HG03378 (cell line): ENCODE data around the gene FLOT2.
"Not testable (repeated sequence)": the region's sequence is repeated elsewhere in the genome, so short reads cannot be mapped to it uniquely, and the experiment has no call there.

ENCODE experiments used
- ATAC-seq: cut with Tn5 transposase; IDR thresholded peaks from one replicate; pipeline ENCODE4 v1.9.1; 2021; ENCODE audit warnings: mild to moderate bottlenecking, moderate library complexity; ENCODE audit not compliant: unreplicated experiment

FLOT2 gene

DNA sequence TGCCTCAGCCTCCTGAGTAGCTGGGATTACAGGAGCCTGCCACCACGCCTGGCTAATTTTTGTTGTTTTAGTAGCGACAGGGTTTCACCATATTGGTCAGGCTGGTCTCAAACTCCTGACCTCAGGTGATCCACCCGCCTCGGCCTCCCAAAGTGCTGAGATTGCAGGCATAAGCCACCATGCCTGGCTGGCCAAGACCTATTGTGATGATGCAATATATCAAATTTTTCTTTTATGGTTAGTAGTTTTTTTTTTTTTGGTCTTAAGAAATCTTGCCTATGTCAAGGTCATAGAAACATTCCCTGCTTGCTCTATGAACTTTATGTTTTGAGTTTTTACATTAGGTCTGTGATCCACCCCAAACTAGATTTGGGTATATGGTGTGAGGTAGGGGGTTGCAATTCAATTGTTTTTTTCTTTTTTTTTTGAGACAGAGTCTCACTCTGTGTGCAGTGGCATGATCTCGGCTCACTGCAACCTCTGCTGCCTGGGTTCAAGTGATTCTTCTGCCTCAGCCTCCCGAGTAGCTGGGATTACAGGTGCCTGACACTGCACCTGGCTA lies 20.3 kb downstream of the FLOT2 start:
- not testable (repeated sequence) for ATAC-seq

- ATAC-seq = no peak
These were observed 21.5 kb downstream of the FLOT2 start for GRCh38 chr17:28875848-28876550.

DNA sequence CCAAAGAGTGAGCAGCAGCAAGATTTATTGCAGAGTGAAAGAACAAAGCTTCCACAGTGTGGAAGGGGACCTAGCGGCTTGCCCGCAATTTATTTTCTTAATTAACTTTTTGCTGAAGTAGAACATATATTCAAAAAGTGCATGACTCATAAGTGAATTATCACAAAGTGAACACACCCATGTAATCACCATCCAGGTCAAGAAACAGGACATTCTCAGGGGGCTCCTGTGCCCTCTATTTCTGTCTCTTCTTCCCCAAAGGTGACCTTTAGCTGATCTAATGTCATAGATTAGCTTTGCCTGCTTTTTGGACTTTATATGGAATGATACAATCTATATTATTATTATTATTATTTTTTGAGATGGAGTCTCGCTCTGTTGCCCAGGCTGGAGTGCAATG lies 22.8 kb downstream of the FLOT2 start:
- no peak for ATAC-seq

DNA sequence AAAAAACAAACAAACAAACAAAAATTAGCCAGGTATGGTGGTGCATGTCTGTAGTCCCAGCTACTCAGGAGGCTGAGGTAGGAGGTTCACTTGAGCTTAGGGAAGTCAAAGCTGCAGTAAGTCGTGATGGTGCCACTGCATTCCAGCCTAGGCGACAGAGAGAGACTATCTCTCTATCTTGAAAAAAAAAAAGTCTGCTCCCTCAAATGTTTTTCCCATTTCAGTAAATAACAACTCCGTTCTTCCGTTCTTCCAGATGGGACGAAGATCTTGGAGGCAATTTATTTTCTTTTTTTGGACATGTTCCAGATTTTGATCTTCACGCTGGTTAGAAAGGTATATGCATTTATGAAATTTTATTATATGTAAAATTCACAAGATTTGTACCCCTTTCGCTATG lies 23.7 kb downstream of the FLOT2 start:
- ATAC-seq = no peak

- ATAC-seq = peak; percentile 84
These were observed 26.4 kb downstream of the FLOT2 start for GRCh38 chr17:28871056-28871579.

DNA sequence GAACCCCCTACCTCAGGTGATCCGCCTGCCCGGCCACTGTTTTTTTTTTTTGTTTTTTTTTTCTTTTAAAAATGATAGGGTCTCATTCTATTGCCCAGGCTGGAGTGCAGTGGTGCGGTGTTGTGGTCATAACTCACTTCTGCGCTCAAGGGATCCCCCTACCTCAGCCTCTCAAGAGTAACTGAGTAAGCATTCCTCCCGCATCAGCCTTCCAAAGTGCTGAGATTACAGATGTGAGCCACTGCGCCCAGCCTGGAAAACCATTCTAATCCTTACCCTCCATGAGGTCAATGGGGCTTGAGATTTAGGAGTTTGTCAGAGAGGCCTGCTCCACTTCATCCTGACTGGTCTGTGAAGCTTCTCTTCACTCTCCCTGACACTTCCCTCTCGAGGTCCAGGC lies 30.3 kb downstream of the FLOT2 start:
- ATAC-seq = no peak

DNA sequence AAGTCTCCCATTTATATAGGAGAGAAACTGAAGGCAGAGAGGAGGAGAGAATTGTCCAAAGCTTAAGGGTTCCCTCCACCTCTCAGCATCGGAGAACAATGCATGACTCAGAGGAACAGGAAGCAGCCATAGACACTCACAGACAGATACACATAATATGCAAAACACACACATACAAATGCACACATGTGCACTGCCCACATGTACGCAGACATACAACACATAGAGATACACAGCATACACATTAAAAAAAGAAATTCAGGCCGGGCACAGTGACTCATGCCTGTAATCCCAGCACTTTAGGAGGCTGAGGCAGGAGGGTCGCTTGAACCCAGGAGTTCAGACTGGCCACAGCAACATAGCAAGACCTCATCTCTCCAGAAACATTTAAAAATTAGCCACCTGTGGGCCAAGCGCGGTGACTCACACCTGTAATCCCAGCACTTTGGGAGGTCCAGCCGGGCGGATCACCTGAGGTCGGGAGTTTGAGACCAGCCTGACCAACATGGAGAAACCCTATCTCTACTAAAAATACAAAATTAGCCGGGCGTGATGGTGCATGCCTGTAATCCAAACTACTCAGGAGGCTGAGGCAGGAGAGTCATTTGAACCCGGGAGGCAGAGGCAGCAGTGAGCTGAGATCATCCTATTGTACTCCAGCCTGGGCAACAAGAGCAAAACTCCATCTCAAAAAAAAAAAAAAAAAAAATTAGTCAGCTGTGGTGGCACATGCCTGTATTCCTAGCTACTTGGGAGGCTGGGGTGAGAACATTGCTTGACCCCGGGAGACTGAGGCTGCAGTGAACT lies 31.4 kb downstream of the FLOT2 start:
- no peak for ATAC-seq

DNA sequence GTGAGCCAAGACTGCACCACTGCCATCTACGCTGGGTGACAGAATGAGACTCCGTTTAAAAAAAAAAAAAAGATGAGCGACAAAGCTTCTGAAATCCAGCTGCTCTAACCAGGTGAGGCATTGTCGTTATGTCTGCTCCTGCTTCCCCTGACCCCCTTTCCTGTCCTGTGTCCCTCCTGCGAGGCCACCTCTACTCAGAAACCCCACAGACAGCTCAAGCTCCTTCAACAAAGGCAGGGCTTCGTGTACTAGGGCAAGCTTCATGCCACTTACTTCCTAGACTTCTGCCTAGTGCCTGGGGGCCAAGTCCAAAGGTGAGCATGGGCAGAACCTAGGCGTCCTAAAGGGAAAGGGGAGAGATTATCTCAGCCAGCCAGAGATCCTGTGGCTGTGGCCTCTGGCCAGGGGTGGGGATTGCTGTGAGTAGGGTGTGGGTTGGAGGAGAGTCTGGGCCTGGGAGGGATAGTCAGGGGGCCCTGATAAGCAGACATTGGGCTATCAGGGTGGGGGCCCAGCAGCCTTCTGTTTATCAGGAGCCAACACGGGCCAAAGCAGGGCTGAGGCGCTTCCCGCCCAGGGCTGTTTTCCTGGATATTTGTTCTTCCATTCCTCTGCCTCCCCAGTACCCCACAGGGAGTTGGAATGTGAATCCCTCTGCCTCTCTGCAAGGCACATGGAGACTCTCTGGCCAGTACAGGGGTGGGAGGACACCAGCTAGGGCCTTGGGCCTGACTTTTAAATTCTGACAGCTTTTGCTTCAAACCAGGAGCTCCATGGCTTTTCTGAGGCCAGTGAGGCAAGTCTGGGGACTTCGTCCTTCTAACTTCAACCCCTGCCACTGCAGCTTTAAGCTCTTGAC lies 32.3 kb downstream of the FLOT2 start:
- no peak for ATAC-seq

DNA sequence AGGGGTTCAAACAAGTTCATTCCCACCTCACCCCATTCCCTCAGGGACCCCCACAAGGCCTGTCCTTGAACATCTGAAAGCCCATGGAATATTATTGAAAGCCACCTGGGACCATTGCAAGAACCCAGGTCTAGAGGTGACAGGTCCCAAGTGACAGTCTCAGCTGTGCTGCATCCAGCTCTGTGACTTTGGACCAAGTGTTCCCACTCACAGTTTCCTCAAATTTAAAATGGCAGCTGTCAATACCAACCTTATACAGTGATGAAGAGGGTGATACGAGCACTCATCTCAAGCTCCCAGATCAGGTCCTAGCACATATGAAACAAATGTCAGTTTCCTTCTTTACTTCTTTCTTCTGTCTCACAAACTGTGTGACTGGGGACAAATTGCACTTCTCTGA lies 33.6 kb downstream of the FLOT2 start:
- ATAC-seq = no peak

GRCh38 chr17:28862561-28862960 lies 35.0 kb downstream of the FLOT2 start:
- ATAC-seq = no peak

- no peak for ATAC-seq
These were observed 35.9 kb downstream of the FLOT2 start for GRCh38 chr17:28861393-28862203.

DNA sequence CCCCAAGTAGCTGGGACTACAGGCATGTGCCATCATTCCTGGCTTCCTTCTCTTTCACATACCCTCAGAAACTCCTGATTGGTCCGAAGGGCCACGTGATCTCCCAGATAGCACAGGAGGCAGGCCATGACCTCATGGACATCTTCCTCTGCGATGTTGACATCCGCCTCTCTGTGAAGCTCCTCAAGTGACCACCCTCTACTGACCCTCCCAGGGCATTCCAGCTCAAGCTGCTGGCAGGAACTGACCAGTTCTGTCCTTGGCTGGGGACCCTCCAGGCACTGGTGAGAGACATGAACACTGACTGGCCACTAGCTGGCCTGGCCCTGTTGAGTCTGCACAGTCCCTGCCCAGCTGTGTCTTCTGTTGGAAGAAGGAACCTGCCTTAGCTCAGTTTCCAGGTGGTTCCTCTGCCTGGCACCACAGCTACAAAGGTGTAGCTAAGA lies 37.1 kb downstream of the FLOT2 start:
- ATAC-seq = no peak

DNA sequence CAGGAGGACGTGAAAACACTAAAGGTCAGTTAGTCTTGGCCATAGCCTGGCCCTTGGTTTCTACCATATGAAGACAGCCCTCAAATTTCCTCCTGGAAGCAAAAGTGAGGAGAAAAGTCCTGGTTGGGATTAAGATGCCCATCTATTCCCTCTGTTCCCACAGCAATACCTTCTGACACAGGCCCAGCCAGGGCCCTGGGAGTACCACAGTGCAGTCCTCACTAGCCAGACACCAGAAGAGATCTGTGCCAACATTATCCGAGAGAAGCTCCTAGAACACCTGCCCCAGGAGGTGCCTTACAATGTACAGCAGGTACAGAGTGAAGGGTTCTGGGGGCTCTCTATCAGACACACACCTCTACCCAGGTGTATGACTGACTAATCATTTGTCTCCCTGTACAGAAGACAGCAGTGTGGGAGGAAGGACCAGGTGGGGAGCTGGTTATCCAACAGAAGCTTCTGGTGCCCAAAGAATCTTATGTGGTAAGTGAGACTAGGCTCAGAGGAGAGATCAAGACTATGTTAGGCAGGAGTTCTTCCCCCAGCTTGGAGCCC lies 38.7 kb downstream of the FLOT2 start:
- ATAC-seq = no peak

GRCh38 chr17:28857905-28858800 lies 39.4 kb downstream of the FLOT2 start:
- no peak for ATAC-seq

- ATAC-seq = no peak
These were observed 41.4 kb downstream of the FLOT2 start for GRCh38 chr17:28856028-28856574.

DNA sequence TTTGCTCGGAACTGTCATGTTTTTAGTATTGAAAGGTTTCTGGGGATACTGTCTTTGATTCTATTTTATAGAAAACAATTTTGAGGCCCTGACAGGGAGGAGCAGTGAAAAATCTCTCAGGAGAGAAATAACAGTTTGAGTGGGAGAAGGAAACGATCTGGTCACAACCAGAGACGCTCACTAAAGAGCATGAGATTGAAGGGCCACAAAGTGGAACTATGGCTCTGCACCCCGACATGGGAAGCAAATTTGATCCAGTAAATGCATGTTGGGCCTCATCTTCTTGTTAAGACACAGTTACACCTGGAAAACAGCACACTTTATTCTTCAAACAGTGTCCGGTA lies 42.2 kb downstream of the FLOT2 start:
- no peak for ATAC-seq

DNA sequence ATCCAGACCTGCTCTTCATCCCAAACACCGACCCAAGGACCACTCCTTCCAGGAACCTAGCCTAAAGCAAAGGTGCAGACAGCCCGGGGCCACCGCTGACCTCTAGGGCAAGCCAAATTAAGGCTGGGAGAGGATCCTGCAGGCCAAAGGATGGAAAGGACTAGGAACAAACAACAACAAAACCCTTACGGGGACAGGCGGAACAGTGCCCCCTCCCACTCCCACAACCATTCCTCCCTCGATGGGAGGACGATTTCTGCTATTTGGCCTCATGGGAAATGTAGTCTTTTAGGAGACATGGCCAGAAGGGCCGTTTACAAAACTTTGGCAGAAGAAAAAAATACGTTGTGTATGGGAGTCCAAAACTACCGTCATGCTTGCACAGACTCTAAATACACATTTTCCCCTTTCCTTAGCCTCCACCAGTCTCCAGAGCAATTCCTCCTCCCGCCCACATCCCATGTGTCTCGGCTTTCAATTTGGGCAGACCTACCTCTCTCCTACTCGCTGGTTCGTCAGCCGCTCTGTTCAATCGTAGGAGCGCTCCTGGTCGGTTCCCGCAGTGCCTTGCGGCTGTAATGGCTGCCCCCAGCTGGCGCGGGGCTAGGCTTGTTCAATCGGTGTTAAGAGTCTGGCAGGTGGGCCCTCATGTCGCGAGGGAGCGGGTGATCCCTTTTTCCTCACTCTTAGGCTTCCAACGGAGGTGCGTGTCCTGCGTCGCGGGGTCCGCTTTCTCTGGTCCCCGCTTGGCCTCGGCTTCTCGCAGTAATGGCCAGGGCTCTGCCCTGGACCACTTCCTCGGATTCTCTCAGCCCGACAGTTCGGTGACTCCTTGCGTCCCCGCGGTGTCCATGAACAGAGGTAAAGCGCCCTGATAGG lies 42.8 kb downstream of the FLOT2 start, which contains the start of gene ERAL1:
TSS of gene ERAL1 (plus strand) at position 560 of the 879 bp plus-strand sequence. CDS start at position 579, 19 bp downstream.
- ATAC-seq = peak; percentile 85
